ENCODE results near the gene KCNG2. TPM values are rescaled to one million over a fixed set of nuclear protein-coding genes. Genes with fewer than 3 reads are reported as not detected.

Gene KCNG2
- total and polyA plus RNA-seq, 2 of the 4 experiments (the other 2 are of a cell fraction), result not detected

GRCh38 chr18:79944746-79945117 lies 147.0 kb downstream of the KCNG2 start:
- CTCF ChIA-PET, result no interaction called here
- no peak overlapping the region for H3K4me2 ChIP-seq (ENCODE audit: low read depth, low read length)
- H2BK20ac ChIP-seq (ENCODE audit: low read depth, low read length), result no peak overlapping the region
- H4K5ac ChIP-seq (ENCODE audit: low read depth, low read length), result no peak overlapping the region
- no peak overlapping the region for H3K4ac ChIP-seq (ENCODE audit: low read depth, low read length)
- no peak overlapping the region for H2AFZ ChIP-seq (replicated peaks; ENCODE audit: low read length, poor library complexity)
- no peak overlapping the region for H3K18ac ChIP-seq (ENCODE audit: low read depth, low read length)
- H3K9me1 ChIP-seq (ENCODE audit: insufficient read depth, low read length), result peaks cover 17% of the 10 kb centered on the region
- no peak overlapping the region for H2AK9ac ChIP-seq (replicated peaks; ENCODE audit: low read depth, low read length, poor library complexity)
- no peak overlapping the region for H3K14ac ChIP-seq (replicated peaks; ENCODE audit: low read depth, low read length)
- H3K36me3 ChIP-seq (ENCODE audit: control insufficient read depth, insufficient read depth, low read length), result peaks cover 55% of the 10 kb centered on the region
- H4K91ac ChIP-seq (ENCODE audit: insufficient read depth, low read depth, low read length), result no peak overlapping the region
- BruUV-seq (replicated peaks), result no TSS peak
- H2AK5ac ChIP-seq (ENCODE audit: low read depth, low read length), result no peak overlapping the region
- peaks cover 81% of the 10 kb centered on the region for H4K20me1 ChIP-seq (ENCODE audit: insufficient read depth, low read length)
- ATAC-seq (ENCODE audit: low read depth) (no peak), DNase-seq (no peak)
- H2BK15ac ChIP-seq (ENCODE audit: low read depth, low read length), result no peak overlapping the region
- dilution Hi-C loops (cut with HindIII; ENCODE audit: low sequenced_read_pairs, unreplicated experiment), result no loop called here
- no peak overlapping the region for H3K4me3 ChIP-seq (ENCODE audit: insufficient read depth, low read depth, low read length)
- no peak overlapping the region for H3K23ac ChIP-seq (ENCODE audit: low read depth, low read length)
- intact Hi-C loops (cut with micrococcal nuclease), result no loop called here
- H4K8ac ChIP-seq (ENCODE audit: low read depth in 2 of 2, low read length in 2 of 2), result no peak overlapping the region
- POLR2A ChIA-PET (ENCODE audit: unreplicated experiment), result no interaction called here
- no peaks in the 10 kb centered on the region for H3K9me3 ChIP-seq (ENCODE audit: control insufficient read depth, insufficient read depth, low read length)
- H2BK120ac ChIP-seq (ENCODE audit: low read depth, low read length), result no peak overlapping the region
- TF ChIP-seq RFX5 (IDR thresholded peaks at IDR 0.05; ENCODE audit: low read depth, low read length) (no peak), RCOR1 (IDR thresholded peaks at IDR 0.05; ENCODE audit: insufficient replicate concordance, low read length) (no peak), CTCF (conservative IDR thresholded peaks at IDR 0.05; ENCODE audit: low read depth, low read length) (no peak), MAFK (IDR thresholded peaks at IDR 0.05; ENCODE audit: low read depth, low read length) (no peak), ELK1 (IDR thresholded peaks at IDR 0.05; ENCODE audit: borderline replicate concordance, low read depth, low read length) (no peak), BHLHE40 (IDR thresholded peaks at IDR 0.05; ENCODE audit: low read depth, low read length) (no peak), POLR2A (IDR thresholded peaks at IDR 0.05; ENCODE audit: low read depth, low read length) (no peak), RAD21 (IDR thresholded peaks at IDR 0.05; ENCODE audit: low read length) (no peak), MXI1 (IDR thresholded peaks at IDR 0.05; ENCODE audit: borderline replicate concordance, low read depth, low read length) (no peak), SMC3 (IDR thresholded peaks at IDR 0.05; ENCODE audit: low read depth, low read length) (no peak)
- no CpG with 5 or more reads among the region's 3 CpGs for WGBS, 2 experiments (ENCODE audit: extremely low coverage in 2 of 2, insufficient read length in 1 of 2)
- peaks cover 10% of the 10 kb centered on the region for H3K4me1 ChIP-seq (ENCODE audit: control insufficient read depth, insufficient read depth, low read length)
- H3K27me3 ChIP-seq (ENCODE audit: control insufficient read depth, insufficient read depth, low read length), result no peaks in the 10 kb centered on the region
- H3K27ac ChIP-seq (ENCODE audit: insufficient read depth, low read length), result no peak overlapping the region
- in situ Hi-C loops (cut with MboI; ENCODE audit: low sequenced_read_pairs), result no loop called here
- H3K79me1 ChIP-seq (ENCODE audit: low read depth in 1 of 2, low read length in 2 of 2), result peaks cover 18 to 95% of the 10 kb centered on the region in 2 experiments; a peak in 3 of 4 replicates
- H3K9ac ChIP-seq (ENCODE audit: low read depth, low read length), result no peak overlapping the region
- no peak overlapping the region for H2BK5ac ChIP-seq (ENCODE audit: low read depth, low read length, poor library complexity, severe bottlenecking)
- no peak overlapping the region for H3K56ac ChIP-seq (ENCODE audit: extremely low read depth, insufficient read depth, low read length)

Data from IMR-90 (cell line).